ENCODE data around the gene TMEM248. TPM values are rescaled to one million over a fixed set of nuclear protein-coding genes. Genes with fewer than 3 reads are reported as not detected.

The TMEM248 gene
- total and polyA plus RNA-seq, 9 donors = 51.8 to 118 (median 100) TPM

DNA sequence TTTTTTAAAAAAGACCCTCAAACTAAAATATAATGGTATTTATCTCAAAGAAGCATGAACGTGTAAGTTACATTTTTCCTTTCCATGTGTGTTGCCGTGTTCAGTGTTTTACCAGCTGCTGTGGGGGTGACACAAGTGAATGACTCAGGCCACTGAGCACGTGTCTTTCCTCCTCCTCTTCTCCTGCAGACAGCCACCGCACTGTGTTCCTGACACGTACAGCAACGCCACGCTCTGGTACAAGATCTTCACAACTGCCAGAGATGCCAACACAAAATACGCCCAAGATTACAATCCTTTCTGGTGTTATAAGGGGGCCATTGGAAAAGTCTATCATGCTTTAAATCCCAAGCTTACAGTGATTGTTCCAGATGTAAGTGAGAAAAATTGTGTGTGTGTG lies 29.7 kb downstream of the TMEM248 start:
- DNase-seq = no peak
- H3K27ac ChIP-seq = no peak overlapping the region
- no peaks in the 10 kb centered on the region for H3K4me1 ChIP-seq (ENCODE audit: insufficient read depth)
- H3K4me3 ChIP-seq = no peak overlapping the region
- H3K36me3 ChIP-seq = no peaks in the 10 kb centered on the region
- 85 to 89% (median 86%) methylated on average over 8 of the region's 8 CpGs for WGBS, 3 donors
- no peak for TF ChIP-seq POLR2A (IDR thresholded peaks at IDR 0.05)
- no peak for TF ChIP-seq EP300 (IDR thresholded peaks at IDR 0.05)
- TF ChIP-seq CTCF (IDR thresholded peaks at IDR 0.05) = no peak
- no peaks in the 10 kb centered on the region for H3K27me3 ChIP-seq
- no peaks in the 10 kb centered on the region for H3K9me3 ChIP-seq
- intact Hi-C loops (cut with DNase I) = loop anchor here in 1 of 4 donors (10.0 kb wide), 1 partner anchor 56 kb away; no protein-coding TSS in a partner anchor

- intact Hi-C loops (cut with DNase I) = loop anchor here in 1 of 4 donors (10.0 kb wide), 1 partner anchor 58 kb away; no protein-coding TSS in a partner anchor
- no peak for DNase-seq
- Histone ChIP-seq H3K4me1 (ENCODE audit: insufficient read depth) (no peaks in the 10 kb centered on the region), H3K9me3 (no peaks in the 10 kb centered on the region), H3K36me3 (no peaks in the 10 kb centered on the region), H3K4me3 (no peak overlapping the region), H3K27me3 (no peaks in the 10 kb centered on the region), H3K27ac (no peak overlapping the region)
- no peak for TF ChIP-seq EP300 (IDR thresholded peaks at IDR 0.05)
- TF ChIP-seq POLR2A (IDR thresholded peaks at IDR 0.05) = no peak
- no peak for TF ChIP-seq CTCF (IDR thresholded peaks at IDR 0.05)
- 65 to 75% (median 74%) methylated on average over 11 of the region's 11 CpGs for WGBS, 3 donors
Measured at GRCh38 chr7:66952343-66953043, 31.5 kb downstream of the TMEM248 start.

GRCh38 chr7:66953044-66953427 lies 32.0 kb downstream of the TMEM248 start:
- intact Hi-C loops (cut with DNase I) = loop anchor here in 1 of 4 donors (10.0 kb wide), 1 partner anchor 58 kb away; no protein-coding TSS in a partner anchor
- no peaks in the 10 kb centered on the region for H3K27me3 ChIP-seq
- no peak for DNase-seq
- H3K4me1 ChIP-seq (ENCODE audit: insufficient read depth) = no peaks in the 10 kb centered on the region
- no peak overlapping the region for H3K27ac ChIP-seq
- H3K4me3 ChIP-seq = no peak overlapping the region
- no peaks in the 10 kb centered on the region for H3K9me3 ChIP-seq
- H3K36me3 ChIP-seq = no peaks in the 10 kb centered on the region
- 77 to 83% (median 80%) methylated on average over 5 of the region's 5 CpGs for WGBS, 3 donors
- TF ChIP-seq EP300 (IDR thresholded peaks at IDR 0.05) (no peak), CTCF (IDR thresholded peaks at IDR 0.05) (no peak), POLR2A (IDR thresholded peaks at IDR 0.05) (no peak)

DNA sequence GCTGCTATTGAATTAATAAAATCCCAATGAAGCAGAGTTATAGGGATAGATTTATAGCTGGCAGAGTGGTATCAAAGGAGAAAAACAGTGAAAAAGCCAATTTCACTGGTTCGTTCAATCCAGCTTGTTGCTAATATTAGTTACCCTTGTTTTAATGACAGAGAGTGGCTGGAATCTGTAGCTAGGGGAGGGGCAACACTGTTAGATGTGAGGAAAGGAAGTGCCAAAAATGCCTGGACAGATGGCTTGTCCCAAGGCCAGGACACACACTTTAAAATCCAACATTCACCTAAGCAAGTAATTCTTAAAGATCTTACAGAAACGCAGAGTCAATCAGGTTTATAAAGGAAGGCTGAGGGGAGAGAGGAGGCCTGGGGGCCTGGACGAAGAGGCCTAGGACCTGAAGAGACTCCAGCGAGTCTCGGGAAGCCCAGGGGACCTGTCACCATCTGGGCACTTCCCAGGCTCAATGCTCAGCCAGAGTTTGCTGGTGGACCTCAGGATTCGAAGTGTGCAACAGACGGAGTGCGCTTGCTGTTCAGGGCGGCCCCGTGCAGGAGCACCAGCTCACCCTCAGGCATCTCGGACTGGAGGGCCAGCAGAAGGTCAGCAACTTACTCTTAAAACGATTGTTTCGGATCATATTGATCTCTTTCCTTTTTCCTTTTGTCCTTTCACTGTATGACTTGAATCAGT lies 36.7 kb downstream of the TMEM248 start:
- WGBS, 3 donors = 82 to 85% (median 84%) methylated on average over 13 of the region's 13 CpGs
- Histone ChIP-seq H3K9me3 (no peaks in the 10 kb centered on the region), H3K4me1 (ENCODE audit: insufficient read depth) (no peaks in the 10 kb centered on the region), H3K4me3 (no peak overlapping the region), H3K36me3 (no peaks in the 10 kb centered on the region), H3K27me3 (no peaks in the 10 kb centered on the region), H3K27ac (no peak overlapping the region)
- TF ChIP-seq CTCF (IDR thresholded peaks at IDR 0.05) = no peak
- no peak for TF ChIP-seq POLR2A (IDR thresholded peaks at IDR 0.05)
- TF ChIP-seq EP300 (IDR thresholded peaks at IDR 0.05) = no peak
- intact Hi-C loops (cut with DNase I) = loop anchor here in 1 of 4 donors (10.0 kb wide), 1 partner anchor 63 kb away; no protein-coding TSS in a partner anchor
- no peak for DNase-seq
